Natural killer cell (primary cell): ENCODE data around the gene ADAMTS20. TPM values are rescaled to one million over a fixed set of nuclear protein-coding genes. Genes with fewer than 3 reads are reported as not detected.

Experiments used
- ATAC-seq, 3 donors: fragments of 150-1000 bp in 2 of 3; fragments of 200-7000 bp in 1 of 3; cut with Tn5 transposase; 1 replicate in 1 of 3; 2 replicates in 2 of 3; pipeline ENCODE4 v1.10.0; 2021; ENCODE audit warnings: mild to moderate bottlenecking in 2 of 3, moderate library complexity in 2 of 3
- DNase-seq, 2 donors: peaks; one replicate each; pipeline versions ENCODE4 v3.0.0 to v3.0.0-alpha.2; 2013 to 2021; ENCODE audit warnings: mixed read lengths in 1 of 2
- H3K27ac ChIP-seq: one replicate; pipeline ENCODE4 v1.5.1; 2013; ENCODE audit warnings: mild to moderate bottlenecking, low read length
- H3K27me3 ChIP-seq: one replicate; pipeline ENCODE4 v1.6.1; 2013; ENCODE audit warnings: low read length; ENCODE audit not compliant: control insufficient read depth, insufficient read depth
- H3K36me3 ChIP-seq: one replicate; pipeline ENCODE4 v1.6.1; 2013; ENCODE audit warnings: low read length; ENCODE audit not compliant: control insufficient read depth, insufficient read depth
- H3K4me1 ChIP-seq: one replicate; pipeline ENCODE4 v1.6.1; 2013; ENCODE audit warnings: low read length; ENCODE audit not compliant: control insufficient read depth, insufficient read depth
- H3K4me3 ChIP-seq: one replicate; pipeline ENCODE4 v1.5.1; 2013; ENCODE audit warnings: low read length
- H3K9me3 ChIP-seq: one replicate; pipeline ENCODE4 v1.6.1; 2013; ENCODE audit warnings: low read length; ENCODE audit not compliant: control insufficient read depth, insufficient read depth
- H3K27ac Mint-ChIP-seq, 2 donors: one replicate each; pipeline ENCODE4 v1.8.0; 2022; ENCODE audit warnings: mild to moderate bottlenecking in 2 of 2, mixed read lengths in 2 of 2, moderate library complexity in 1 of 2
- H3K27me3 Mint-ChIP-seq, 2 donors: one replicate each; pipeline ENCODE4 v1.8.0; 2022; ENCODE audit warnings: low read depth in 2 of 2, mixed read lengths in 2 of 2
- H3K36me3 Mint-ChIP-seq: one replicate; pipeline ENCODE4 v1.8.0; 2022; ENCODE audit warnings: mixed read lengths
- H3K4me1 Mint-ChIP-seq, 2 donors: one replicate each; pipeline ENCODE4 v1.8.0; 2022; ENCODE audit warnings: mixed read lengths in 2 of 2
- H3K4me3 Mint-ChIP-seq: one replicate; pipeline ENCODE4 v1.8.0; 2022; ENCODE audit warnings: mild to moderate bottlenecking, moderate library complexity, mixed read lengths
- H3K9me3 Mint-ChIP-seq, 2 donors: one replicate each; pipeline ENCODE4 v1.8.0; 2022; ENCODE audit warnings: mixed read lengths in 2 of 2
- CTCF ChIP-seq: fragments of 200-600 bp; IDR thresholded peaks from one replicate; pipeline ENCODE4 v1.8.0; 2022; ENCODE audit warnings: antibody characterized with exemption
- WGBS: methylation state at CpG from one replicate; pipeline ENCODE4 v1.1.7; 2013; ENCODE audit warnings: missing lambda C conversion rate; ENCODE audit not compliant: insufficient coverage; 5-methylcytosine and 5-hydroxymethylcytosine counted together
- intact Hi-C: fragments of 100-400 bp; cut with micrococcal nuclease; formaldehyde crosslinking; loops from one replicate; pipeline ENCODE4 v1.14.2; 2022
- total RNA-seq, 4 donors: library from RNA; stranded (reverse); fragments of 120-200 nt in 1 of 4; gene quantifications; one replicate each; pipeline versions ENCODE4 v1.2.3 to v1.2.4, GENCODE V29; 2013 to 2022

Gene ADAMTS20
- total RNA-seq, 3 donors from 2014 or later (not counting 1 experiment from before 2014, with no cell fraction given) = not detected

DNA sequence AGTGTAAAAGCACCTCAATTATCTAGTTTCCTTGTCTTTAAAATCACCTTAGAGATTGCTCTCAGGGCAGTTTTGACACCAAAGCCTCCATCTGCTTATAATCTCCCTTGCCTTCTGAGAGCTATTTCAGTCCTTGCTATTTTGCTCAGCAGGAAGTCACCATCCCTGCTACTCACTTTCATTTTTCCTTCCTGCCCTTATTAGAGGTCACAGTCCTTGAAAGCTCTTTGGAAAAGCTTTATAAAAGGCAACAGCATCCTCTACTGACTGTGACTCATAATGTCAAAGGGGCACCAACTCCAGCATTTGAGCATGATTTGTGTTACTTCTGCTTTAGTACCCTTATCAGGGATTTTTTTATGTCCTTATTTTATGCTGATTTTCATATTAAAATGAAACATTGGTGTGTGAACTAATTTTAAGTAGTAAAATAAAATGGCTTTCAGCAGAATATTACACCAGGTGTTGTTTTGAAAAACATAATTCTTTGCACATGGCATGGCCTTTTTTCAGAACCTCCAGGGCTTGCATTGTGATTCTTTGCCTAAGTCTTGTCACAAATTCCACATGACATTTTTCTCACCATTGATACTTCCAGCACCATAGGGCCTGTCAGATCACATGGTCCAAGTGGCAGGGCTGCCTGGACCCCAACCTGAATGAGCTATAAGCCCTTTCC lies 213.0 kb downstream of the ADAMTS20 start:
- H3K27ac ChIP-seq = no peak overlapping the region
- no peaks in the 10 kb centered on the region for H3K36me3 Mint-ChIP-seq
- no peaks in the 10 kb centered on the region for H3K9me3 ChIP-seq
- ATAC-seq = no peak
- H3K4me3 Mint-ChIP-seq = no peak overlapping the region
- H3K27me3 Mint-ChIP-seq = no peaks in the 10 kb centered on the region
- no peak for DNase-seq
- no peak for TF ChIP-seq CTCF
- H3K27ac Mint-ChIP-seq = no peak overlapping the region
- no peaks in the 10 kb centered on the region for H3K4me1 Mint-ChIP-seq
- no peaks in the 10 kb centered on the region for H3K27me3 ChIP-seq
- peaks cover 8% of the 10 kb centered on the region in 2 donors for H3K9me3 Mint-ChIP-seq
- H3K36me3 ChIP-seq = no peaks in the 10 kb centered on the region
- no peak overlapping the region for H3K4me3 ChIP-seq
- intact Hi-C loops = no loop called here
- no peaks in the 10 kb centered on the region for H3K4me1 ChIP-seq

DNA sequence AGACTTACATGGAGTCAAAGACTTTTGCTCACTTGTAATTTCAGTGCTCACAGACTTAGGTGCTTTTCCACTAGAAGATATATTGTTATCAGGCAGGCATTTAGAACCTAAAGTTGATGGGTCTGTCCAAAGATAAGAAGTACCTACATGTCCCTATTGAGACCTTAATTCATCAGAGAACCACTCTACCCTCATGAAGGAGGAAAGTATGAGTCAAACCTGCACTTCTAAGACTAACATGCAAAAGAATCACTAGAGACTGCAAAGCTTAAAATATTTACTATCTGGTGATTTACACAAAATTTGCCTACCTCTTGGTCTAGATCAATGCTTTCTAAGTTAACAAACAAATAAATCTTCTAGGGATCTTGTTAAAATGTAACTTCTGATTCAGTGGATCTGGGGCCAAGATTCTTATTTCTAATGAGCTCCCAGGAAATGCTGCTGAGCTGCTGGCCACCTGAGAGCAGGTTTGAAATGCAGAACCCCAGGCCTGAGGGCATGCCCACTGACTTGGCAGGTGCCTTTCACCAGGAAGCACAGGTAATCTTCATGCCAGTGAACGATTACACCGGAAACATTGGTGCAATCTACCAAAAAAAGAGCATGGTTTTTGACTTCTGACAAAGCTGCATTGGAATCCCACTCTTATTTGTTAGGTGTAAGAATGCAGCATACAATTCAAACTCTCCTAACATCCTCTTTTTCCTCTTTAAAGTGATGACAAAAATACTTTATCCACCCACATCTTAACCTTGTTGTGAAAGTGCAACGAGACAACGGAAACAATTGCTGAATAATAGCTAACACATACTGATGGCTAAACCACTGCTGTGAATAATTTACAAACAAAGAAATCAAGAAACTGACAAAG lies 214.2 kb downstream of the ADAMTS20 start:
- Mint-ChIP-seq H3K4me3 (no peak overlapping the region), H3K27me3 (no peaks in the 10 kb centered on the region), H3K4me1 (no peaks in the 10 kb centered on the region), H3K9me3 (peaks cover 6 to 8% of the 10 kb centered on the region in 2 donors), H3K27ac (no peak overlapping the region), H3K36me3 (no peaks in the 10 kb centered on the region)
- Histone ChIP-seq H3K4me1 (no peaks in the 10 kb centered on the region), H3K27ac (no peak overlapping the region), H3K4me3 (no peak overlapping the region), H3K36me3 (no peaks in the 10 kb centered on the region), H3K27me3 (no peaks in the 10 kb centered on the region), H3K9me3 (no peaks in the 10 kb centered on the region)
- intact Hi-C loops = no loop called here
- no peak for ATAC-seq
- 65% methylated on average over 4 of the region's 4 CpGs for WGBS
- DNase-seq = no peak
- no peak for TF ChIP-seq CTCF

- Histone ChIP-seq H3K9me3 (no peaks in the 10 kb centered on the region), H3K4me1 (no peaks in the 10 kb centered on the region), H3K27me3 (no peaks in the 10 kb centered on the region), H3K36me3 (no peaks in the 10 kb centered on the region), H3K4me3 (no peak overlapping the region), H3K27ac (no peak overlapping the region)
- ATAC-seq (no peak), DNase-seq (no peak)
- no peaks in the 10 kb centered on the region for H3K36me3 Mint-ChIP-seq
- no peaks in the 10 kb centered on the region for H3K27me3 Mint-ChIP-seq
- TF ChIP-seq CTCF = no peak
- intact Hi-C loops = no loop called here
- no peaks in the 10 kb centered on the region for H3K4me1 Mint-ChIP-seq
- H3K27ac Mint-ChIP-seq = no peak overlapping the region
- no peak overlapping the region for H3K4me3 Mint-ChIP-seq
- 64% methylated on average over 1 of the region's 1 CpG for WGBS
- H3K9me3 Mint-ChIP-seq = peaks cover 2 to 4% of the 10 kb centered on the region in 2 donors
Measured at GRCh38 chr12:43336962-43337555, 214.9 kb downstream of the ADAMTS20 start.
